Renal cortical epithelial cell (primary cell): Measurements from ENCODE around the gene DERL3. TPM values are rescaled to one million over a fixed set of nuclear protein-coding genes. Genes with fewer than 3 reads are reported as not detected.

Experiments used
- DNase-seq: peaks from one replicate; pipeline ENCODE4 v3.0.0-alpha.2; 2011; ENCODE audit warnings: low read depth
- total RNA-seq: library from RNA; depleted of rRNA; stranded (reverse); fragments of >200 nt; gene quantifications from 2 replicates; pipeline ENCODE4 v1.2.3, GENCODE V29; 2014

Gene DERL3
- total RNA-seq, 1 donor from 2014 or later: 0.30 TPM

- DNase-seq: no peak
Observed at GRCh38 chr22:23831261-23831660, 7.5 kb downstream of the DERL3 start.

- DNase-seq: no peak
Observed at GRCh38 chr22:23829845-23830372, 8.9 kb downstream of the DERL3 start.

- no peak for DNase-seq
Observed at GRCh38 chr22:23828800-23829680, 9.8 kb downstream of the DERL3 start.

- no peak for DNase-seq
Observed at GRCh38 chr22:23827351-23827995, 11.3 kb downstream of the DERL3 start.

GRCh38 chr22:23826510-23827350 is 12.1 kb downstream of the DERL3 start:
- no peak for DNase-seq

GRCh38 chr22:23825246-23825905 is 13.4 kb downstream of the DERL3 start:
- DNase-seq: no peak

- no peak for DNase-seq
Observed at GRCh38 chr22:23824476-23825245, 14.1 kb downstream of the DERL3 start.

- DNase-seq: no peak
Observed at GRCh38 chr22:23823331-23823791, 15.4 kb downstream of the DERL3 start.

- DNase-seq: no peak
Observed at GRCh38 chr22:23822101-23822671, 16.6 kb downstream of the DERL3 start.

GRCh38 chr22:23820748-23821211 is 18.0 kb downstream of the DERL3 start:
- peak; percentile 4 for DNase-seq

GRCh38 chr22:23818541-23818940 is 20.3 kb downstream of the DERL3 start:
- DNase-seq: no peak

- no peak for DNase-seq
Observed at GRCh38 chr22:23817146-23817545, 21.7 kb downstream of the DERL3 start.

- DNase-seq: no peak
Observed at GRCh38 chr22:23816156-23816976, 22.4 kb downstream of the DERL3 start.

GRCh38 chr22:23815541-23816155 is 23.2 kb downstream of the DERL3 start:
- no peak for DNase-seq

- DNase-seq: no peak
Observed at GRCh38 chr22:23812378-23812777, 26.4 kb downstream of the DERL3 start.

- no peak for DNase-seq
Observed at GRCh38 chr22:23806837-23807236, 32.0 kb downstream of the DERL3 start.

GRCh38 chr22:23804781-23805291 is 34.0 kb downstream of the DERL3 start:
- DNase-seq: no peak

- no peak for DNase-seq
Observed at GRCh38 chr22:23803001-23803819, 35.6 kb downstream of the DERL3 start.
